NCI-H1048 (cell line): Measurements from ENCODE around the gene ZNF385A.

Experiments
- DNase-seq: peaks from one replicate; lab custom pipeline; 2025; lab: John Stamatoyannopoulos, UW

Gene ZNF385A

GRCh38 chr12:54373649-54374561 is 10.6 kb downstream of the ZNF385A start:
- no peak for DNase-seq

DNA sequence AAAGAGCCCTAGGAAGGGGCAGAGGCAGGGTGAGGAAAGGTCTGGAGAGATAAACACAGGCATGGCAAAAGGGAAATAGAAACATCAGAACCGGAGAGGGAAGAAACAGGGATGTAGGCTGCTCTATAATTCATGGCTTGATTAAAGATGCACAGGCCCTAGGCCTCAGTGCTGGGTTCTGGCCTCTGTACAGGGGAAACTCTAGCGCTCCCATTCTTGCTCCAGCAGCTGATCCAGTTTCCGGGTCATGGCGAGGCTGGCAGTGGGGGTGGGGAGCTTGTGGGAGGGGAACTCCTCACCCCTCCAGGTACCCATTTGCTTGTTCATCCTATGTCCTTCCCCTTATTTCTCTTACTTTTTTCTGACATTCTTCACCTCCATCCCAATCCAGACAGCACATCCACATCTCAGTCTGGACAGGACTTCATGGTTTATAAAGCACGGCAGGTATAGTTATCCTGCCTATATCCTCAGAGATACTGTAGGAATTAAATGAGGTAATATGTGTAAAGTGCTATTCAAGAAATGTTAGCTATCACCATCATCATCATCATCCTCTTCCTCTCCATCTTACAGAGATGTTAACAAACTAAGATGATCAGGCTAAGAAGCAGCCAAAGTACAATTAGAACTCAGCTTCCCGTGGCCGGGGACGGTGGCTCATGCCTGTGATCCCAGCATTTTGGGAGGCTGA is 12.3 kb downstream of the ZNF385A start:
- DNase-seq, result no peak

- no peak for DNase-seq
These were observed 13.0 kb downstream of the ZNF385A start for GRCh38 chr12:54371328-54372112.

GRCh38 chr12:54370171-54370730 is 14.3 kb downstream of the ZNF385A start:
- DNase-seq, result no peak

DNA sequence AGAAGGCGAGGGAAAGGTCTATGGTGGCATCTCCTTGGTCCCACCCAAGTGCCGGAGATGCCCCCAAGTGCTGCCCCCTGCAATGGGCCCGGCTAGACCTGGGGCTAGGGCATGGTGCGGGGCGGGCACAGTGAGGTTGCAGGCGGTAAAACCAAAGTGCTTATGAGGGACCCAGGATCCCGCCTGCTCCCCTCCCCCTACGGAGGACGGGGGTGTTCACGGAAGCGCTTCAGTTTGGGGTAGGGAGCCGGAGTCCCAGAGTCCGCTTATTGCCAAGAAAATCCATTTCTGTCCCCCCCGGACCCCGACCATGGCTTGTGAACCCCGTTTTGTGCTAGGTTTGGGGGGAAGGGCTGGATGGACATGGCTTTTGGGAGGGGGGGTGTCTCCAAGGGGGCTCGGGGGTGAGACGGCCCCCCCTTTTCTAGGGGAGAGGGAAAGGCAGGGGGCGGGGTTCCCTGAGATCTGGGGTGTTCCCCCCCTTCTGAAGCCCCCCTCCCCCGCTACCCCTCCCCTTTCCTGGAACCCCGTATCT is 14.9 kb downstream of the ZNF385A start:
- DNase-seq, result no peak

GRCh38 chr12:54368709-54369596 is 15.6 kb downstream of the ZNF385A start:
- DNase-seq, result peak; percentile 85

DNA sequence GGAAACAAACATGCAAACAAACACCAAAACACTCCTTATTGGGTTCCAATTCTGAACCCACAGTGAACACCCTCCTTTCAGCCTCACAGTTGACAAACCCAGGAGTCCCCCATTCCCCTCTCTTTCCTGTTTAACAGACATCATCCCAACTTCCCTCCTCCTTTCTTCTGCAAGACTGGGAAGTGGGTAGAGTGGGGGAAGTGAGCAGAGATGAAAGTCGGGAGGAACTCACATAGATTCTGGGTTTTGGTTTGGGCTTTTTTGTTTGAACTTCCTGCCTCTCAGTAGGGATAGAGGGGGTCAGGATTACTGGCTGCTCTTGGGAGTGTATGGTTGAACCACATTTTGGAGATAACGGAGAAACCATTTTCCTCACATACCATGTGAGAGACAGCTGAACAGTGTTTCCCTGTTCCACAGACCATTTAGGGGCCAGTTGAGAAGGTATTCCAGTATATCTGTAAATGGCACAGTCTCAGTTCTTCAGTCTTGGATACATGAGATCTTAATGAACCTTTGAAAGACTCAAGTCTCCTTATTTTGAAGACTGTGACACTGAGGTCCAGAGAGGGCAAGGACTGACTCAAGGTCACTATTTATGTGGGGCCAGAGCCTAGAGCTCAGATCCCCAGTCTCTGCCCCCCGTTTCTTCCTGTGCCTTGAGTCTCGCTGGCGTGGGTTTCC is 16.4 kb downstream of the ZNF385A start:
- no peak for DNase-seq

GRCh38 chr12:54364413-54364812 is 20.1 kb downstream of the ZNF385A start, which contains the start of gene GPR84:
Gene GPR84 (minus strand): TSS chr12:54364486. CDS start chr12:54363851, 635 bp downstream.
- DNase-seq, result no peak

- DNase-seq, result no peak
These were observed 20.9 kb downstream of the ZNF385A start for GRCh38 chr12:54363618-54364017.

GRCh38 chr12:54363047-54363446 is 21.5 kb downstream of the ZNF385A start:
- no peak for DNase-seq

- peak; percentile 33 for DNase-seq
These were observed 23.6 kb downstream of the ZNF385A start for GRCh38 chr12:54360717-54361456.

GRCh38 chr12:54359762-54360351 is 24.7 kb downstream of the ZNF385A start:
- no peak for DNase-seq

DNA sequence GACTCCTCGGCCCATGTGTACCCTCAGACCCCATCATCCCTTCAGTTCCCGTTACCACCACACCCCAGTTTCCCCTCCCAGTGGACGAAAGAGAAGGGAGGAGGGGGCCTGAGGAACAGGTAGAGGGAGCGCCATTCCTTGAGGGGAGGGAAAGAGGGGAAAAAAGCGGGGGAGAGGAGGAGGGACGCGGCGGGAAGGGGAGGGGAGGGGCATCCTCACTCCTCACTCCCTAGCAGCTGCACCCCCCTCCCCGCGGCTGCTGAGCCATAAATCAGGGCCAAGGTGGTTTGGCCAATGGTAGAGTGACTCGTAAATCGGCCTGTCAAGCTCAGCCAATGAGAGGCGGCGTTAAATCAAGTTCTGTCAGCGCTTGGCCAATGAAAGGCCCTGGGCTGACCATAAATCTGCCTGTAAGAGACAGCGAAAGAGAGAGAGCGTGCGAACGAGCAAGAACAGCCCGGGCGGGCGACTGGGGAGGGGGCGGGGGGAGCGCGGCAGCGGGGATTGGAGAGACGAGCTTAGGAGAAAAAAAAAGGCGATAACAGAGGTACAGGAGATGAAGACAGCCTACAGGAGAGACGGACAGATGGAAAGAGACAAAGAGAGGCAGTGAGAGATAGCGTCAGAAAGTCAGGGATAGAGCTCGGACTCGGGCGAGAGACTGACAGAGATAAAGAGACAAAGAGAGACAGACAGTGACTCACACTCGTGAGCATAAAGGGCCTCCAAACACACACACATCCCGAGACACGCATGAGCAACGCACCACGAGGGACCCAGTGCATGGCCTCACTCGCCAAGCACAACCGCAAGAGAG is 25.4 kb downstream of the ZNF385A start:
- peak; percentile 85 for DNase-seq

GRCh38 chr12:54358191-54358944 is 26.2 kb downstream of the ZNF385A start:
- no peak for DNase-seq

- DNase-seq, result no peak
These were observed 26.9 kb downstream of the ZNF385A start for GRCh38 chr12:54357506-54358190.

GRCh38 chr12:54356951-54357356 is 27.6 kb downstream of the ZNF385A start:
- DNase-seq, result no peak

GRCh38 chr12:54356228-54356627 is 28.3 kb downstream of the ZNF385A start:
- no peak for DNase-seq
